GM23338 (cell line): ENCODE results near the gene ARL10. TPM values are rescaled to one million over a fixed set of nuclear protein-coding genes. Genes with fewer than 3 reads are reported as not detected.

Source experiments
- ATAC-seq: fragments of 200-7000 bp; cut with Tn5 transposase; 3 replicates; pipeline ENCODE4 v1.9.1; 2020
- DNase-seq: peaks from one replicate; pipeline ENCODE4 v3.0.0-alpha.2; 2015; ENCODE audit warnings: low spot score
- H2AFZ ChIP-seq: fragments of 200-600 bp; sonication (generic); 2 replicates; pipeline ENCODE4 v1.8.0; 2016; ENCODE audit warnings: antibody characterized with exemption, mild to moderate bottlenecking, moderate library complexity
- H3F3A ChIP-seq: fragments of 200-600 bp; sonication (generic); replicated peaks from 2 replicates; pipeline ENCODE4 v1.8.0; 2017; ENCODE audit warnings: antibody characterized with exemption, mixed run types, low read depth
- H3K27ac ChIP-seq: fragments of 200-600 bp; sonication (generic); 2 replicates; pipeline ENCODE4 v1.6.1; 2016; ENCODE audit warnings: low read depth
- H3K27me3 ChIP-seq: fragments of 200-600 bp; sonication (generic); 2 replicates; pipeline ENCODE4 v1.8.0; 2016; ENCODE audit warnings: mild to moderate bottlenecking, mixed run types, moderate library complexity; ENCODE audit not compliant: insufficient read depth
- H3K36me3 ChIP-seq: fragments of 200-600 bp; sonication (generic); 2 replicates; pipeline ENCODE4 v1.8.0; 2016; ENCODE audit warnings: mild to moderate bottlenecking; ENCODE audit not compliant: insufficient read depth
- H3K4me1 ChIP-seq: fragments of 200-600 bp; sonication (generic); 2 replicates; pipeline ENCODE4 v1.8.0; 2016; ENCODE audit warnings: mild to moderate bottlenecking, moderate library complexity; ENCODE audit not compliant: insufficient read depth
- H3K4me2 ChIP-seq: fragments of 200-600 bp; sonication (generic); 2 replicates; pipeline ENCODE4 v1.7.1; 2017; ENCODE audit warnings: mixed run types
- H3K4me3 ChIP-seq: fragments of 200-600 bp; sonication (generic); 2 replicates; pipeline ENCODE4 v1.6.1; 2016; ENCODE audit warnings: mixed run types
- H3K79me2 ChIP-seq: fragments of 200-600 bp; sonication (generic); replicated peaks from 2 replicates; pipeline ENCODE4 v1.8.0; 2017; ENCODE audit warnings: mild to moderate bottlenecking; ENCODE audit not compliant: insufficient read depth
- H3K9me2 ChIP-seq: fragments of 200-600 bp; sonication (generic); 2 replicates; pipeline ENCODE4 v1.8.0; 2017; ENCODE audit not compliant: insufficient read depth
- H4K20me1 ChIP-seq: fragments of 200-600 bp; sonication (generic); replicated peaks from 2 replicates; pipeline ENCODE4 v1.8.0; 2017; ENCODE audit warnings: mild to moderate bottlenecking; ENCODE audit not compliant: insufficient read depth
- H3K27ac Mint-ChIP-seq: 2 replicates; pipeline ENCODE4 v1.8.0; 2020; ENCODE audit warnings: inconsistent platforms, mild to moderate bottlenecking, moderate library complexity, mixed read lengths
- H3K27me3 Mint-ChIP-seq: 3 replicates; pipeline ENCODE4 v1.8.0; 2022; ENCODE audit warnings: low read depth, mild to moderate bottlenecking, moderate library complexity, mixed read lengths, inconsistent platforms; ENCODE audit not compliant: insufficient read depth, poor library complexity
- H3K36me3 Mint-ChIP-seq: 3 replicates; pipeline ENCODE4 v1.8.0; 2021; ENCODE audit warnings: low read depth, mild to moderate bottlenecking, inconsistent platforms, moderate library complexity, mixed read lengths
- H3K4me1 Mint-ChIP-seq: 3 replicates; pipeline ENCODE4 v1.8.0; 2020; ENCODE audit warnings: mild to moderate bottlenecking, inconsistent platforms, mixed read lengths
- H3K4me3 Mint-ChIP-seq: 3 replicates; pipeline ENCODE4 v1.8.0; 2021; ENCODE audit warnings: moderate library complexity, mild to moderate bottlenecking, inconsistent platforms, mixed read lengths
- H3K9me3 Mint-ChIP-seq: 3 replicates; pipeline ENCODE4 v1.8.0; 2020; ENCODE audit warnings: moderate library complexity, mild to moderate bottlenecking, inconsistent platforms, mixed read lengths
- CREB1 ChIP-seq: fragments of 250-450 bp; sonication (Bioruptor Pico); IDR thresholded peaks from 2 replicates; pipeline ENCODE4 v1.5.0; 2020; ENCODE audit warnings: low read depth, mild to moderate bottlenecking, moderate library complexity
- CTCF ChIP-seq, 2 experiments: fragments of 200-600 bp in 1 of 2; sonication (generic) in 1 of 2; conservative IDR thresholded peaks; 2 replicates each; pipeline versions ENCODE4 v1.5.1 to v1.6.1; 2016 to 2017; ENCODE audit warnings: antibody characterized with exemption in 2 of 2, low read depth in 2 of 2, mild to moderate bottlenecking in 2 of 2, moderate library complexity in 1 of 2
- ETS1 ChIP-seq: IDR thresholded peaks from 2 replicates; pipeline ENCODE4 v1.6.1; 2016; ENCODE audit warnings: antibody characterized with exemption
- EZH2 ChIP-seq: fragments of 200-600 bp; sonication (generic); IDR thresholded peaks from one replicate; pipeline ENCODE4 v1.8.0; 2017; ENCODE audit warnings: antibody characterized with exemption, mild to moderate bottlenecking, low read depth; ENCODE audit not compliant: unreplicated experiment
- EZH2phosphoT487 ChIP-seq: fragments of 200-600 bp; sonication (generic); IDR thresholded peaks from one replicate; pipeline ENCODE4 v1.8.1; 2018; ENCODE audit warnings: antibody characterized with exemption; ENCODE audit not compliant: unreplicated experiment
- JUNB ChIP-seq: IDR thresholded peaks from one replicate; pipeline ENCODE4 v1.6.1; 2016; ENCODE audit warnings: antibody characterized with exemption; ENCODE audit not compliant: unreplicated experiment
- NANOG ChIP-seq: IDR thresholded peaks from 2 replicates; pipeline ENCODE4 v1.6.1; 2016; ENCODE audit warnings: antibody characterized with exemption, borderline replicate concordance
- REST ChIP-seq: IDR thresholded peaks from one replicate; pipeline ENCODE4 v1.6.1; 2018; ENCODE audit warnings: antibody characterized with exemption; ENCODE audit not compliant: unreplicated experiment
- STAT1 ChIP-seq: IDR thresholded peaks from one replicate; pipeline ENCODE4 v1.6.1; 2016; ENCODE audit warnings: antibody characterized with exemption; ENCODE audit not compliant: unreplicated experiment
- ZNF114 ChIP-seq: fragments of 250-450 bp; sonication (Bioruptor Pico); IDR thresholded peaks from 2 replicates; pipeline ENCODE4 v1.5.0; 2020; ENCODE audit warnings: mild to moderate bottlenecking, moderate library complexity
- ZNF331 ChIP-seq: fragments of 250-450 bp; sonication (Bioruptor Pico); IDR thresholded peaks from 2 replicates; pipeline ENCODE4 v1.5.0; 2020; ENCODE audit warnings: low read depth, mild to moderate bottlenecking, moderate library complexity
- polyA plus RNA-seq: library from polyadenylated mRNA; unstranded; fragments of >200 nt; fragmentation: Nextera tagmentation; extraction: Ambion mirVana; gene quantifications from 2 replicates; pipeline ENCODE4 v1.2.1, GENCODE V29; 2016
- total RNA-seq: library from RNA; depleted of rRNA; stranded (reverse); fragments of >200 nt; shearing (Covaris generic); gene quantifications from 2 replicates; pipeline ENCODE4 v1.2.3, GENCODE V29; 2014

ARL10 gene
- total and polyA plus RNA-seq, 2 experiments from 2014 or later, result 2.5 to 7.9 TPM

- TF ChIP-seq REST (no peak), ZNF114 (no peak), ZNF331 (CRISPR knock-in tag) (no peak), STAT1 (no peak), CREB1 (no peak), ETS1 (no peak), CTCF (conservative IDR thresholded peaks at IDR 0.05; ENCODE audit: low read depth in 2 of 2) (no peak), NANOG (no peak), EZH2 (no peak), JUNB (no peak), EZH2phosphoT487 (no peak)
These were observed 31.0 kb downstream of the ARL10 start (continued) for GRCh38 chr5:176396330-176396729.

- H3K4me3 Mint-ChIP-seq, result no peak overlapping the region
- DNase-seq (no peak), ATAC-seq (no peak)
- Histone ChIP-seq H3K27me3 (no peaks in the 10 kb centered on the region), H4K20me1 (no peaks in the 10 kb centered on the region; the same call in 1 of the 2 replicates), H2AFZ (no peak overlapping the region), H3K36me3 (no peaks in the 10 kb centered on the region), H3F3A (no peaks in the 10 kb centered on the region), H3K4me3 (no peak overlapping the region), H3K4me1 (no peaks in the 10 kb centered on the region), H3K9me2 (no peaks in the 10 kb centered on the region), H3K79me2 (no peaks in the 10 kb centered on the region), H3K4me2 (no peak overlapping the region), H3K27ac (no peak overlapping the region)
- no peaks in the 10 kb centered on the region; the same call in 2 of the 3 replicates for H3K36me3 Mint-ChIP-seq
- no peak overlapping the region; the same call in 1 of the 2 replicates for H3K27ac Mint-ChIP-seq
- H3K4me1 Mint-ChIP-seq, result peaks cover 10% of the 10 kb centered on the region
- peaks cover 6% of the 10 kb centered on the region for H3K27me3 Mint-ChIP-seq
- H3K9me3 Mint-ChIP-seq, result no peaks in the 10 kb centered on the region
- TF ChIP-seq EZH2, result no peak
- no peak for TF ChIP-seq ETS1
- TF ChIP-seq NANOG, result no peak
- no peak for TF ChIP-seq ZNF114
These were observed 32.6 kb downstream of the ARL10 start for GRCh38 chr5:176397736-176398420.
